ENCODE measurements around the gene MCUR1.
"Not testable (repeated sequence)": the region's sequence is repeated elsewhere in the genome, so short reads cannot be mapped to it uniquely, and the experiment has no call there.

The MCUR1 gene

GRCh38 chr6:13778028-13778427, 36.3 kb downstream of the MCUR1 start:
- DNase-seq (ENCODE audit: low read depth in 4 of 4, low spot score in 1 of 4): no peak

GRCh38 chr6:13776602-13777001, 37.8 kb downstream of the MCUR1 start:
- no peak for DNase-seq (ENCODE audit: low read depth in 4 of 4, low spot score in 1 of 4)

GRCh38 chr6:13775466-13775865, 38.9 kb downstream of the MCUR1 start:
- DNase-seq (ENCODE audit: low read depth in 4 of 4, low spot score in 1 of 4): not testable (repeated sequence)

- DNase-seq (ENCODE audit: low read depth in 4 of 4, low spot score in 1 of 4): not testable (repeated sequence)
Measured at GRCh38 chr6:13772358-13773030, 41.9 kb downstream of the MCUR1 start.

- DNase-seq (ENCODE audit: low read depth in 4 of 4, low spot score in 1 of 4): no peak
Measured at GRCh38 chr6:13769655-13770053, 44.7 kb downstream of the MCUR1 start.

- no peak for DNase-seq (ENCODE audit: low read depth in 4 of 4, low spot score in 1 of 4)
Measured at GRCh38 chr6:13769034-13769654, 45.2 kb downstream of the MCUR1 start.

- DNase-seq (ENCODE audit: low read depth in 4 of 4, low spot score in 1 of 4): no peak
Measured at GRCh38 chr6:13767121-13767808, 47.1 kb downstream of the MCUR1 start.

- no peak for DNase-seq (ENCODE audit: low read depth in 4 of 4, low spot score in 1 of 4)
Measured at GRCh38 chr6:13766201-13766634, 48.1 kb downstream of the MCUR1 start.

- DNase-seq (ENCODE audit: low read depth in 4 of 4, low spot score in 1 of 4): no peak
Measured at GRCh38 chr6:13765570-13765969, 48.8 kb downstream of the MCUR1 start.

GRCh38 chr6:13764996-13765395, 49.4 kb downstream of the MCUR1 start:
- no peak for DNase-seq (ENCODE audit: low read depth in 4 of 4, low spot score in 1 of 4)

GRCh38 chr6:13763740-13764381, 50.5 kb downstream of the MCUR1 start:
- DNase-seq (ENCODE audit: low read depth in 4 of 4, low spot score in 1 of 4): no peak

- DNase-seq (ENCODE audit: low read depth in 4 of 4, low spot score in 1 of 4): no peak
Measured at GRCh38 chr6:13762611-13763441, 51.5 kb downstream of the MCUR1 start.

GRCh38 chr6:13761361-13762036, 52.9 kb downstream of the MCUR1 start:
- no peak for DNase-seq (ENCODE audit: low read depth in 4 of 4, low spot score in 1 of 4)

- DNase-seq (ENCODE audit: low read depth in 4 of 4, low spot score in 1 of 4): no peak
Measured at GRCh38 chr6:13760307-13761304, 53.8 kb downstream of the MCUR1 start.

- DNase-seq (ENCODE audit: low read depth in 4 of 4, low spot score in 1 of 4): no peak
Measured at GRCh38 chr6:13759025-13759424, 55.3 kb downstream of the MCUR1 start.

- no peak for DNase-seq (ENCODE audit: low read depth in 4 of 4, low spot score in 1 of 4)
Measured at GRCh38 chr6:13754644-13755043, 59.7 kb downstream of the MCUR1 start.

- no peak for DNase-seq (ENCODE audit: low read depth in 4 of 4, low spot score in 1 of 4)
Measured at GRCh38 chr6:13743736-13744127, 70.6 kb downstream of the MCUR1 start.

GRCh38 chr6:13742961-13743735, 71.2 kb downstream of the MCUR1 start:
- no peak for DNase-seq (ENCODE audit: low read depth in 4 of 4, low spot score in 1 of 4)
